GM18867 (cell line): ENCODE results near the gene TRIM2.

Experiments used
- ATAC-seq: cut with Tn5 transposase; IDR thresholded peaks from one replicate; pipeline ENCODE4 v1.9.1; 2021; ENCODE audit warnings: mild to moderate bottlenecking, moderate library complexity; ENCODE audit not compliant: unreplicated experiment

The TRIM2 gene

DNA sequence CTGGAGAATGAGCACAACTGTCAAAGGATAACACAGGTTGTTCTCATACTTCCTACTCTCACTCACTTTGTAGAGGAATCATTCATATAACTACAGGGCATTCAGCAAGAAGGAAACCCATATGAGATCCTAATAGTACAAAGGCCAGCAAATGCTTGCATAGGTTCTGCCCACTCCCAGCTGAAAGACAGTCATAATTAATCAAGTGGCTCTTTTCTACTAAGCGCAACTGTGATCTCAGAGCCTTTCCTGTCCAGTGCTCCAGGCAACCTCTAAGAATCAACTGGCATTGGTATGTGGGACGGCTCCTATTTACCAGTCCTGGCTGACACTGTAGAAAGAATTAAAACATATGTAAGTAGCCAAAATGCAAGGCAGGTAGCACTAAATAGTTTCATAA lies 121.3 kb downstream of the TRIM2 start:
- no peak for ATAC-seq

DNA sequence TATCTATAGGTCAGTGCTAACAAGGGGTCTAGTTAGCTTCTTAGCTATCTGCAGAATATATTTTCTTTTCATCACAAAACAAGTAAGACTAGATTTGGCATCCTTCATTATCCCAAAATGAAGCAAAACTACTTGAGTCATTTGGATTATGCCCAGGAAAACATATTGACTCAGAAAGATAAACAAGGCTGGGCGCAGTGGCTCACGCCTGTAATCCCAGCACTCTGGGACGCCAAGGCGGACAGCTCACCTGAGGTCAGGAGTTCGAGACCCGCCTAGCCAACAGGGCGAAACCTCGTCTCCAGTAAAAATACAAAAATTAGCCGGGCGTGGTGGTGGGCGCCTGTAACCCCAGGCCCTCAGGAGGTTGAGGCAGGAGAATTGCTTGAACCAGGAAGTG lies 122.3 kb downstream of the TRIM2 start:
- no peak for ATAC-seq

DNA sequence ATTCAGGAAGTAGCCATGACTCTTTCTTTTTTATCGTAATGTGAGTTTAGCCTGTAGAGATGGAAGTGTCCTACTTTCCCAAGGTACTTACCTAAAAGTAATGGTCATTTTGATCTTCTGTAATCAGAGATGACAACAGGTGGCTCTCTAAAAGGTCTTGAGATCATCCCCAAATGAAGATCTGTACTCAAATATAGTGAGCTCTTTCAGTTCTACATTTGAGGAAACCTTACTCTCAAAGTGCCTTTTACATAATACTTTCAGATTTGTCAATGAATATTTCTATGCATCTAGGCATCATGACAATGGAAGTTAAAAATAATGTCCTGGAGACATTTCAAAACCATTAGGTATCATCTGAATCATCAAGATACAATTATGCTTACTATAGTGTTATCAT lies 123.0 kb downstream of the TRIM2 start:
- no peak for ATAC-seq

DNA sequence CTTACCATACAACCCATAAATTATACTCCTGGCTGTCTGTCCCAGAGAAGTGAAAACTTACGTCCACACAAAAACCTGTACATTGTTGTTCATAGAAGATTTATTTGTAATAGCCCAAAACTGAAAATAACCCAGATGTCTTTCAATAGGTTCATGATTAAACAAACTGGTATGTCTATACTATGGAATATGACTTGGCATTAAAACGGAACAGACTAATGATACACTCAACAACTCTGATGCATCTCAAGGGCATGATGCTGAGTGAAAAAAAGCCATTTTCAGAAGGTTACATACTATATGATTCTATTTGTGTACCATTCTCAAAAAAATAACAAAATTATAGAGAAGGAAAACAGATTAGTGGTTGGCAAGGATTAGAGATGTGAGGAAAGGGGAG lies 128.7 kb downstream of the TRIM2 start:
- no peak for ATAC-seq

DNA sequence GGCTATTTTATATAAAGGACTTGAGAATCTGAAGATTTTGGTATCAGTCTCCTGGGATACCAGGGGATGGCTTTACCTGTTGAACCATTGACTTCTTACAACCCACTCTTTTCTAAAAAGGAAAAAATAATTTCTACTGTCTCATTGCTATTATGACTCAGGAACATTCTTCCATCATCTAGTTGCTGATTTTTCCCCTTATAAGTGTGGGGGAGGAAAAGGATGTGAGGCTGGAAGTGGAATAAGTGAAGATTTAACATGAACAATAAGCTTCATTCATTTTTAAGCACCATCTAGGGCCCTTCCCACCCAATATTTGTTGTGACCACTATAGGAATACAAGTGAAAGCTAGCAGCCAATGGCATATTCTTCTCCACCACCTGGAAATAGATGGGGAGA lies 129.6 kb downstream of the TRIM2 start:
- no peak for ATAC-seq

DNA sequence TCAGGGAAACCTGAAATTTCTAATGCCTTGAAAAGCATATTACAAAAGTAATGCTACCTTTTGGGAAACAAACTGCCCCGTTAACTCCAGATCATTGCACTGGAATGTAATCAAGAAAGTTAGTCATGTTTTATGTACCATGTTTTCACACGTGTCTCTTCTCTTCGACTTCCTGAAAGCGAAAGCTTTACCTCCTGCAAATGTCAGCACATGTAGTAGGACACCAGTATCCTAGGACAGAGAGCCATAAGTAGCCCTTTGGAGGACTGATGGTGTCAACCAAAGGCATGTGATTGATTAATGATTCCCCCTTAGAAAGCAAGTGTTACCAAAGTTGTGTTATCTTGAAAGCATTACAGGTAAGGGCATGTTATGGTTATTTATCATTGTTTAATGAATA lies 131.4 kb downstream of the TRIM2 start:
- ATAC-seq: no peak

DNA sequence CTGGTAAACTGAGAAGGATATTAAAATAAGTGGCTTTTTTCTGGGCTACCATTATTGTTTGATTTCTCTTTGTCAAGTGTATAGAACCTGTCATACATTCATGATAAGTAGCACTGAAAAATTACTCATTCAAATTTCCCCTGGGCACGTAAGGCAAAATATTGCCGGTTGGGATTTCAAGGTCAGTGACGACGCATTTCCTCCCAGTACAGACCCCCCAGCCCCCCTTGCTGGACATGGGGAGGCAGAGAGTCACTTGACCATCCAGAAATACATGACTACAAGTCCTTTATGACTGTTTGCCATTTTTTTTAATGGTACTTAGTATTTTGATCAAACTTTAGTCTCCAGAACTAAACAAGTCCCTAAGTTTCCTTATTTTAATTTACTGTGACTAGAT lies 133.4 kb downstream of the TRIM2 start:
- no peak for ATAC-seq

DNA sequence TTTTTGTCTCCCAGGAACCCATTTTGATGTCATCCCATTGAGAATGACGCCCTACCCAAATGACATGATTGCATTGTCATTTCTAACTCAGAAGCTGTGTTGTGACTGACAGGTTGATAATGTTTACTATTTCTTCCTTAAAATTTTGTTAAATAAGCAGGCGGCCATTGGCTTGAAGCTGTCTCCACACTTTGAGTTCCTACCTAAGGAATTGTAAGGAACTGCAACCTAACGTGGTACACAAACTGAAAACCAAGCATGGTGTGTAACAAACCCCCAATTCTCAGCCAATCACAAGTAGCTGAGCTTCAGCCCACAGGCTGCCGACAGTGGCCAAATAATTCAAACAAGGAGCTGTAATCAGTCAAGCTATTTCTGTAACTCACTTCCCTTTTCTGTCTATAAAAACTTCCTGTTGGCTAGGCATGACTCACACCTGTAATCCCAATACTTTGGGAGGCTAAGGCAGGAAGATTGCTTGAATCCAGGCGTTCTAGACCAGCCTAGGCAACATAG lies 137.4 kb downstream of the TRIM2 start:
- no peak for ATAC-seq

DNA sequence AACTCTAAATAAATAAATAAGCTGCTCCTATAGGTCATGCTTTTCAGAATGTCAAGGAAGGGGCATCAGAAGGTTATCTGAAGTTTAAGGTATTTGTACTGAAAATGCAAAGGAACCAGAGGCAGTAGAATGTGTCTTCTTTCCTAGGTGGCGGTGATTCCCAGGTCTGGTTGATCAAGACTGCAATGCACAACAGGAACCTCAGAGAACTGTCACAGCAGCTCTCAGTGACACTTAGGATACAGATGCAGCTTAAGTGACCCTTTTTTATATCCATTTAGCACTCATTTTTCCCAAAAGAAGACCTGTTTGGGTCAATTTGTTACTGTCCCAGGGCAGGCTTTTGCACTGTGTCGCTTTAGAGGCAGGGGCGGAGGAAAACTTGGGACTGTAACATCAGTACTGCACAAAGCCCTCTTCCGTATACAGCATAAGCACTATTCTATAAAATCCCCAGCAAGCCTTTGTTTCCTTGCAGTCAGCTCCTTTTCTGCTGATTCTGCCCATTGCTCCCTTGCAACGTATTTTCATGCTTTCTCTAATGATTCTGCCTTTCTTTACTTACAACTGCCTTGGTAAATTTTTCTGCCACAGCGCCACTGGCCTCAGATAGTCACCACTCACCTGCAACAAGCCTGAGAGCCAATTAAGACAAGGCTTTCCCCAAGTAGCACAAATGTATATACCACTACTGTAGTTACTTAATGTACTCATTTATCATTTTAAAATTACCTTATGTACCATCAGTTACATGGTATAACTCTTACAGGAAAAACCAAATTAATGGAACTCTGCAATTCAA lies 138.7 kb downstream of the TRIM2 start:
- no peak for ATAC-seq

DNA sequence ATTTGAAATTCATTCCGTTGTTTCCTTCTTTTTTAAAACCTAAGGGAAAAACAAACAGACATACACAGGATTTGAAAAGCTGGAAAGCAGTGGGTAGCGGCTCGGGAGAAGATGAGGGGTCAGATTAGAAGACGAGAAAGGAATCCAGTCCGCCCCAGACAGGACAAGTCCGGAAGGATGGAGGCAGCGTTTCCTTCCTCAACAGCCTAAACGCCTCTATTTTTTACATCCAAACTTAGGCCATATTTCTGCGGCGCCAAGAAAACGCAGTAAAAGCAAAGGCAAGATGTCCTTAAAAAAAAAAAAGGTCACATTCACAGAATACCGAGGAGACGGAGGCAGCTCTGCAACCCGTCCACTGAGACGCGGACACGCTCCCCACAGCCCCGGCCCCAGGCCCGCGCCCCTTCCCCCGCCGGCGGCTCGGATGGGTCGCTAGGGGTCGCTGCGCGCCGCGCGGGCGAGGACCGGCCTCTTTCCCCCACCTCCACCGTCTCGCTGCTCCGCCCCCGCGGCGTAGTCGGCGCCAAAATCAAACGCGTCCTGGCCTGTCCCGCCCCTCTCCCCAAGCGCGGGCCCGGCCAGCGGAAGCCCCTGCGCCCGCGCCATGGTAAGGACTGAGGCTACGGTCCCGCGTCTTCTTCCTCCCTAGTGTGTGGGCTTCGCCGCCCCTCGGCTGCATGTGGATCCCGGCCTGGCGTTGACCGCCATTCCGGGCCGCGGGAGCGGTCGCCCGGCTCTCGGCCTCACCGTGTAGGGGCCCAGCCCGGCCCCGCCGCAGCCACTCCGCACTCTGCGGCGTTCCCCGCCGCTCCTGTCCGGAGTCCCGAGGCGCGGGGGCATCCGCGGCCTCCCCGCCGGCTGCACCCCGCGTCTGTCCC lies 140.1 kb downstream of the TRIM2 start, which contains the start of gene MND1:
Gene MND1 (plus strand): TSS at position 558 of the 881 bp plus-strand sequence. CDS start 50 bp downstream, at position 608.
- ATAC-seq: peak; percentile 83

DNA sequence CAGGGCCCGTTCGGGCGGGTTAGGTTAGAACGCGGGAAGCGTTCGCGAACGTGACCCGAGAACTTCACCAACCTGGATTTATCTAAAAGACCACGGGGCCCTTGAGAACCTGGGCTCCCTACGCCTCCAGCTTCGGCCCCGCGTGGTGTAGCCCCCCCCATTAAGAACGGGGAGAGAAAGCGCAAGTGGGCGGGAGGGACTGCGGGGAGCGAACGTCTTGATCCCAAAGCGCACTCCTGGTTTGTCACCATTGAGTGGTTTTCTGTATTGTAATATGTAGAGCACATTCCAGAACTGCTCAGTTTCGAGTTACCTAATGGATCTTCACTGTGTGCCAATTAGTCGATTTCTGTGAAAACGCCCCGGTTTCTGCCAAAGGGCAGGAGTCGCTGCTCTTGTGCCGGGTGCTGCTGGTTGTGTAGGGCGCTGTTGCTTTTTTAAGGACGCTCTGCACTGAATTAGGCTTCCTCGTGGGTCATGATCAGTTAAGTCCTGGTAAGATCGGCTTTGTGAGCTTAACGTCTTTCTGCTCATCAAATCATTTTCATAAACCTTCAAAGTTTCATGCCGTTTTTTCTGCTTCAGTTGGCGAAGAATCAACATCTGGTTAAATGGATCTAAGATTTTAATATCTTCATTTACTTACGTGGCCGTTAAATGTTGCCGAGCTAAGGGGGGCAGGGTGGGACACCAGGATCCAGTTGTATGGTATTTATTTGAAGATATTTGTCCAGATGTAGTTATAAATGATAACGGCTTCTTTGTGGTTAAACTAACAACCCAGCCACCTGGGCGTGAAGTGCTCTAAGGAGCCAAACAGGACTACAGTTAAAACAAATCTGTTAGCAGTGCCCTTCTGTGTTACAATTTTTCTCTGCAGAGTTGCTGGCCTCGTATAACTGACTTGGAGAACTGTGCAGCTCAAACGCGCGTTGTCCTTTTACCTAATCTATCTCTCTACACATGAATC lies 141.1 kb downstream of the TRIM2 start:
- peak; percentile 43 for ATAC-seq

DNA sequence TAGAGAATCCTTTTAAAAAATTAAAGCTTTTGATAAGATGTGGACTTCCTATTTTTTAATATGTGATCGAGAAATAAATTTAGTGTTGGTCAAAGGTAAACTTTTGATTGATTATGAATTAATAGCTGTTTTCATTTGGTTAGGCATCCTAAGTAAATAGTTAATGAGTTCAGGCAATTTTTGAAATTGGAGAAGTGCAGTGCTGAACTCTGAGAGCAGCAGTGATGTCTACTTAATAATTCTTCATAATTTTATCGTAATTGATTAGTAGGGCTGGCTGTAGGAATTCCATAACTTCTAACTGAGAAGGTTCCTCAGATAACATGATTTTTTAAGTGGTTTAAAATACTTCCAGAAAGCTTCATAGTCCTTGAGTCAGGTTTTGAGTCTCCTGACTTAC lies 141.8 kb downstream of the TRIM2 start:
- ATAC-seq: no peak

DNA sequence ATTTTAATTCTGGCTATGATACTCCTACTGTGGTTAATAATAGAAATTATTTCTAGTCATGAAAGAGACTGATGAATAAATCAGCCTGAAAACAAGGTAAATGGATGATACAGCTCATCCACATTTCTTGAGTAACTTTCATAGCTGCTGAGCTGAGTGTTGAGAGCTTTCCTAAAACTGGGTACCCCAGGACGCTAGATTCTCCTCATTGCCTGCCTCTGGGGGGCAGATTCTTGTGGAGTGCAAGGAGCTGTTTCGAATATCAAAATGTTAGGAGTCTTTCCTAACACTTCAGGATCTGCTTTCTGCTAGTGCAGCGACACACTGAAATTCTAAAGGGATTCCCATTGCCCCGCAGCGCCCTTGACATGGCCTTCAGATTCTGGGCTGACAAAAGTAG lies 142.3 kb downstream of the TRIM2 start:
- ATAC-seq: no peak

DNA sequence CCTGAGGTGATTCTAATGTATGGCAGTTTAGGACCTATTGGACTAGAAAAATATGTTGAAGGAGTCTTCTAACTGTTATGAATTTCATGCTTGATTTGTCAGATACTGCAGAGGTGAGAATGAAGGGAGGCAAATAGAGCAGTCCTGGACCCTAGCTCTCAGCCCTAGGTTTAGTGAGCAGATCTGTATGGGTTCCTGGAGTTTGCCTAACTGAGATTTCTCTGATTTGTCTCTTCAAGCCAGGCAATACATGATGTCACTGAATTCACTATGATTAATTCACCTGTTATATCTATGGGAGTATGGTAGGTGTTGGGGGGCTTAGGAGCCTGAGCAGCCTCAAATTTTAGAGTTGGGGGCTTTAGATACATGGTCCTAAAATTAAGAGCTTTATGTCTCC lies 142.9 kb downstream of the TRIM2 start:
- ATAC-seq: no peak

DNA sequence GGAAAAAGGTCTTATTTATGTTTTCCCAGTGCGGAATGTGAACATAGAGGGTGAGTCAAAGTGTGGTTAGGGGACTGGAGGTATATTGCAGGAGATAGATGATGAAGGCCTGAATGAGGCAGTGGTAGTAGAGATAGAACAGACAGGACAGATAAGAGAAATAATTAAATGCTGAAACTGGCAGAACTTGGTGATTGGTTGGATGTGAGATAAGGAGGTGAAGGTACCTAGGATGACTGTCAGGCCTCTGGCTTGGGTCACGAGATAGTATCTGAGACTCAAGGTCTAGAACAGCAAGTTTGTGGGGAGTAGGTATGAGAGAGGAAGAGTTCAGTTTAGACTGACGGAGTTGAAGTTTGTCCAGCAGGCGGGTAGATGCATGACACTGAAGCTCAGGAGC lies 143.8 kb downstream of the TRIM2 start:
- no peak for ATAC-seq

DNA sequence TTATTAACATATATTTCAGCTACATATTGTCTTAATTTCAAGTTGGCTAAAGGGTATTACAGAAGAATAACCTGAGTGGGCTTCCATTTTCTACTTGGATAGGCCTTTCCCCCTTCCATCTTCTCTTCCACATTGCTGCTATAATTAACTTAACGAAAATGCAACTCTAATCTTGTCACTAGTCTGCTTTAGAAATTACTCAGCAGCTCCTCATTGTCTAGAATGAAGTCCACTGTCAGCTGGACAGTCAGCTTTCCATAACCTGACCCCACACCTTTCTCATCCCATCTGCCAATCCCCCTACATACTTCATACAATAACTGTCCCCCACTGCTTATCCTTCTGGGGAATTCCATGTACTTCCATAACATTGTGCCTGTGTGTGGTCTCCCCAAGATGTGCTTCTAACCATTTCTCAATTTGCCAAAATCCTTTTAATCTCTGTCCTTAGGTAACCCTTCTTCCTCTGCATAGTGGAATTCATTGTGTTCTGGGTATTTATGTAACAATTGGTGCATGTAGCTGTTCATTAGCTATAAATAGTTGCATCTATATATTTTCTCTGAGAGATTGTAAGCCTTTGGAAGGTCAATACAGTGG lies 145.1 kb downstream of the TRIM2 start:
- no peak for ATAC-seq

DNA sequence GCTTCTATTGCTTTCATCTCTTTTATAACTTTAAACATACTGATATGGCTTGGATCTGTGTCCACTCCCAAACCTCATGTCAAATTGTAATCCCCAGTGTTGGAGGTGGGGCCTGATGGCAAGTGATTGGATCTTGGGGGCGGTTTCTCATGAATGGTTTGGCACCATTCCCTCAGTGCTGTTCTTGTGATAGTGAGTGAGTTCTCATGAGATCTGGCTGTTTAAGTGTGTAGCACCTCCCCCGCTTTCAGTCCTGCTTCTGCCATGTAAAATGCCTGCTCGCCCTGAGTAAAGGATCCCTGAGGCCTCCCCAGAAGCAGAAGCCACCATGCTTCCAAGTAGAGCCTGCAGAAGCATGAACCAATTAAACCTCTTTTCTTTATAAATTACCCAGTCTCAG lies 157.9 kb downstream of the TRIM2 start:
- ATAC-seq: no peak

DNA sequence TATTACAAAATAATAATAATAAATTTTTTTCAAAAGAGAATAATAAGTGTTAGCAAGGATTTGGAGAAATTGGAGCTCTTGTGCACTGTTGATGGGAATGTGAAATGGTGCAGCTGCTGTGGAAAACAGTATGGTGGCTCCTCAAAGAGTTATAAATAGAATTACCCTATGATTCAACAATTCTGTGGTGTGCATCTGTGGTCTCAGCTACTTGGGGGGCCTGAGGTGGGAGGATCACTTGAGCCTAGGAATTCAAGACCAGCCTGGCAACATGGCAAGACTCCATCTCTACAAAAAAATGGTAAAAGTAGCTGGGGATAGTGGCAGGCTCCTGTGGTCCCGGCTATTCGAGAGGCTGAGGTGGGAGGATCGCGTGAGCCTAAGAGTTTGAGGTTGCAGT lies 159.8 kb downstream of the TRIM2 start:
- ATAC-seq: no peak

DNA sequence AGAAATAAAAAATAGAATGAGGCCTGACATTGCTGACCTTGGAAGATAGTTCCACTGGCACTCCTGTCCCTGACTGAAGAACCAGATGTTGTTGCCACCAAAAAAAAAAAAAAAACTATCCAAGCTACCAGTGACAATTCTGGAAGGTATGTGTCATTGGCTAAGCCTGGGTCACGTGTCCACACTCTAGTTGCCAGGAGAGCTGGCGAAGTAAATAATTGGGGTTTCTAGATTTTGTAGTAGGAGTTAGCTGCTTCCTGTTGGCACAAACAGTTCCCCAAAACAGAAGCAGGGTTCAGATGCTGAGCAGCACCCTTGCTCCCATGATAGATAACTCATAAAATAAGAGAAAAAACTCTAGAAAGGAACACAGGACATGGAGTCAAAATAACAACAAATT lies 160.8 kb downstream of the TRIM2 start:
- ATAC-seq: no peak

DNA sequence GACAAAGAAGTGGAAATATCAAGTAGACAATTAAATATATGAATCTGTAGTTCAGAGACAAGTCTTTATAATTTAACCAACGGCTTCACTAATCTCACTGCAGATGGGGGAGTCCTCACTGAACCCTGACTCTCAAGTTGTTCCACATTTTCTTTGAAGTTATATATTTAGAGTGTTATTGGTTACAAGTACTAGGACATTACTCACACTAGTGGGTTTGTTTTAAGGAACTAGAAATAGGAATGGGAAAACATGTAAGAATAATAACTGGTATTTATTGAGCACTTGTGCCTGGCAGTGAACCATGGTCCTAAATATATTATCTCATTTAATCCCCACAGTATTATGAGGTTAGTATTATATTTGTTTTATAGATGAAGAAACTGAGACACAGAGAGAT lies 162.2 kb downstream of the TRIM2 start:
- ATAC-seq: no peak
